Ovary (tissue), 9 donors: ENCODE data around the gene PRDX3. TPM values are rescaled to one million over a fixed set of nuclear protein-coding genes. Genes with fewer than 3 reads are reported as not detected.
"Not testable (repeated sequence)": the region's sequence is repeated elsewhere in the genome, so short reads cannot be mapped to it uniquely, and the experiment has no call there.

ENCODE experiments used
- DNase-seq, 5 donors: peaks; one replicate each; pipeline ENCODE4 v3.0.0-alpha.2; 2019 to 2020
- H3K27ac ChIP-seq, 2 donors: fragments of 200-600 bp; one replicate each; pipeline versions ENCODE4 v1.5.1 to v1.8.0; 2019 to 2022
- H3K27me3 ChIP-seq: fragments of 200-600 bp; one replicate; pipeline ENCODE4 v1.8.0; 2022
- H3K36me3 ChIP-seq: fragments of 200-600 bp; sonication (generic); one replicate; pipeline ENCODE4 v1.5.1; 2019
- H3K4me1 ChIP-seq: one replicate; pipeline ENCODE4 v1.8.1; 2013; ENCODE audit warnings: mild to moderate bottlenecking, moderate library complexity; ENCODE audit not compliant: insufficient read depth
- H3K4me3 ChIP-seq: fragments of 200-600 bp; sonication (generic); one replicate; pipeline ENCODE4 v1.5.1; 2017
- H3K9me3 ChIP-seq, 2 donors: fragments of 200-600 bp in 1 of 2; sonication (generic) in 1 of 2; one replicate each; pipeline versions ENCODE4 v1.5.1 to v1.8.1; 2013 to 2019; ENCODE audit warnings: mild to moderate bottlenecking in 1 of 2, moderate library complexity in 1 of 2
- CTCF ChIP-seq, 3 donors: fragments of 450-650 bp in 2 of 3; fragments of 200-600 bp in 1 of 3; IDR thresholded peaks; one replicate each; pipeline versions ENCODE4 v1.5.1 to v1.8.0; 2016 to 2022; ENCODE audit warnings: antibody characterized with exemption in 3 of 3, mild to moderate bottlenecking in 1 of 3
- EP300 ChIP-seq: sonication (generic); formaldehyde crosslinking; IDR thresholded peaks from one replicate; pipeline ENCODE4 v1.6.1; 2017; ENCODE audit warnings: antibody characterized with exemption
- POLR2A ChIP-seq: fragments of 450-650 bp; IDR thresholded peaks from one replicate; pipeline ENCODE4 v1.6.1; 2017; ENCODE audit warnings: antibody characterized with exemption, mild to moderate bottlenecking, moderate library complexity
- WGBS, 3 donors: extraction: QIAGEN DNeasy Blood & Tissue Kit in 1 of 3; methylation state at CpG; one replicate each; pipeline versions ENCODE4 v1.1.5 to v1.1.7; 2013 to 2017; 5-methylcytosine and 5-hydroxymethylcytosine counted together
- intact Hi-C, 4 donors: fragments of 100-400 bp; cut with DNase I; formaldehyde crosslinking; loops; one replicate each; pipeline versions ENCODE4 v1.11.0 to v1.15.1; 2022 to 2023
- polyA plus RNA-seq, 2 donors: library from polyadenylated mRNA; stranded (reverse); fragments of 200-250 nt in 1 of 2; fragments of 350-450 nt in 1 of 2; fragmentation: Illumina TruSeq in 1 of 2; extraction: RNeasy Lipid Tissue Mini Kit (QIAGEN cat#74804) in 1 of 2; gene quantifications; one replicate each; pipeline ENCODE4 v1.2.3, GENCODE V29; 2013 to 2014
- total RNA-seq, 7 donors: library from RNA; depleted of rRNA in 2 of 7; stranded (reverse); fragments of >200 nt in 2 of 7; fragmentation: NEBNext Ultra II Directional in 3 of 7; extraction: Animal tissue kit (Norgen Biotek cat#: 25700) in 3 of 7; gene quantifications; one replicate each; pipeline versions ENCODE4 v1.1.0 to v1.2.4, GENCODE V29; 2016 to 2023
- donor health status: DM: no; HTN: no; CAD: no; lungs with moderate emphysema.
- donor health status: DM: no; HTN: no; CAD: no.
- donor health status: Bipolar disorder and iron deficiency.
- donor health status: DM: yes; HTN: yes; CAD: no.
- donor health status: DM: no; HTN: no; CAD: no.
- donor health status: DM: yes; HTN: yes; CAD: no.

Gene PRDX3
- total and polyA plus RNA-seq, 9 donors = 65.7 to 159 (median 81.8) TPM

GRCh38 chr10:119139464-119140067 is 39.0 kb downstream of the PRDX3 start:
- Histone ChIP-seq H3K9me3 (no peaks in the 10 kb centered on the region), H3K27ac (no peak overlapping the region), H3K27me3 (no peaks in the 10 kb centered on the region), H3K36me3 (no peaks in the 10 kb centered on the region), H3K4me3 (no peak overlapping the region), H3K4me1 (peaks cover 7% of the 10 kb centered on the region)
- 86 to 87% (median 86%) methylated on average over 13 of the region's 13 CpGs for WGBS, 3 donors
- peak in 3 of 5 donors; percentile 42 to 68 (median 66) for DNase-seq
- no peak for TF ChIP-seq EP300
- TF ChIP-seq CTCF (IDR thresholded peaks at IDR 0.05) = peak in 2 of 3 donors; percentile 19 to 35
- intact Hi-C loops = no loop called here

- no peaks in the 10 kb centered on the region for H3K9me3 ChIP-seq
- intact Hi-C loops = no loop called here
- H3K27ac ChIP-seq = peak overlapping the region in 1 of 2 donors; percentile 55
- no peak overlapping the region for H3K4me3 ChIP-seq
- no peak for TF ChIP-seq POLR2A
- TF ChIP-seq CTCF (IDR thresholded peaks at IDR 0.05) = no peak
- no peak for TF ChIP-seq EP300
- peaks cover 7% of the 10 kb centered on the region for H3K4me1 ChIP-seq
- 60 to 61% (median 60%) methylated on average over 15 to 16 of the region's 16 CpGs for WGBS, 3 donors
- no peak for DNase-seq
- H3K36me3 ChIP-seq = no peaks in the 10 kb centered on the region
- H3K27me3 ChIP-seq = no peaks in the 10 kb centered on the region
These were observed 40.0 kb downstream of the PRDX3 start for GRCh38 chr10:119138346-119139306.

- H3K27ac ChIP-seq, H3K9me3 ChIP-seq, H3K27me3 ChIP-seq, H3K4me1 ChIP-seq, H3K36me3 ChIP-seq, H3K4me3 ChIP-seq, intact Hi-C loops: not testable (repeated sequence)
- peak in 1 of 5 donors; percentile 6 for DNase-seq
- WGBS, 3 donors = 70 to 75% (median 75%) methylated on average over 8 of the region's 8 CpGs
These were observed 40.7 kb downstream of the PRDX3 start for GRCh38 chr10:119137878-119138277.

- 67 to 77% (median 75%) methylated on average over 7 of the region's 7 CpGs for WGBS, 3 donors
- intact Hi-C loops = no loop called here
- Histone ChIP-seq H3K4me3 (no peak overlapping the region), H3K4me1 (peaks cover 5% of the 10 kb centered on the region), H3K27ac (no peak overlapping the region), H3K9me3 (no peaks in the 10 kb centered on the region), H3K36me3 (no peaks in the 10 kb centered on the region), H3K27me3 (no peaks in the 10 kb centered on the region)
- no peak for TF ChIP-seq EP300
- TF ChIP-seq CTCF (IDR thresholded peaks at IDR 0.05) = no peak
- TF ChIP-seq POLR2A = no peak
- no peak for DNase-seq
These were observed 42.5 kb downstream of the PRDX3 start for GRCh38 chr10:119136084-119136483.

- TF ChIP-seq EP300 = no peak
- TF ChIP-seq CTCF (IDR thresholded peaks at IDR 0.05) = no peak
- TF ChIP-seq POLR2A = no peak
- intact Hi-C loops = no loop called here
- H3K4me1 ChIP-seq = peaks cover 3% of the 10 kb centered on the region
- H3K27me3 ChIP-seq = no peaks in the 10 kb centered on the region
- WGBS, 3 donors = 58 to 76% (median 59%) methylated on average over 4 of the region's 4 CpGs
- H3K27ac ChIP-seq = no peak overlapping the region
- no peaks in the 10 kb centered on the region for H3K9me3 ChIP-seq
- no peaks in the 10 kb centered on the region for H3K36me3 ChIP-seq
- no peak overlapping the region for H3K4me3 ChIP-seq
- no peak for DNase-seq
These were observed 43.1 kb downstream of the PRDX3 start for GRCh38 chr10:119135513-119135881.
